Trophoblast cell (in vitro differentiated cells and primary cell): ENCODE results near the gene HOXA7.

Experiments
- DNase-seq, 2 donors: peaks; one replicate each; pipeline ENCODE4 v3.0.0-alpha.2; 2016
- H2AFZ ChIP-seq: 2 replicates; pipeline ENCODE4 v1.6.1; 2013; ENCODE audit warnings: low read length, moderate library complexity, mild to moderate bottlenecking; ENCODE audit not compliant: insufficient read depth, poor library complexity
- H2AK5ac ChIP-seq: 2 replicates; pipeline ENCODE4 v1.6.1; 2013; ENCODE audit warnings: mild to moderate bottlenecking, low read length
- H2BK120ac ChIP-seq: 2 replicates; pipeline ENCODE4 v1.6.1; 2013; ENCODE audit warnings: low read length, mild to moderate bottlenecking, moderate library complexity; ENCODE audit not compliant: insufficient read depth, poor library complexity
- H2BK12ac ChIP-seq: 2 replicates; pipeline ENCODE4 v1.6.1; 2013; ENCODE audit warnings: mild to moderate bottlenecking, low read length, moderate library complexity
- H2BK5ac ChIP-seq: 2 replicates; pipeline ENCODE4 v1.6.1; 2013; ENCODE audit warnings: low read length, low read depth, moderate library complexity, mild to moderate bottlenecking; ENCODE audit not compliant: poor library complexity
- H3K14ac ChIP-seq: 2 replicates; pipeline ENCODE4 v1.6.1; 2013; ENCODE audit warnings: mild to moderate bottlenecking, low read length
- H3K18ac ChIP-seq: 2 replicates; pipeline ENCODE4 v1.6.1; 2013; ENCODE audit warnings: mild to moderate bottlenecking, low read length
- H3K23ac ChIP-seq: 2 replicates; pipeline ENCODE4 v1.6.1; 2013; ENCODE audit warnings: low read length
- H3K27ac ChIP-seq: 2 replicates; pipeline ENCODE4 v1.5.1; 2013; ENCODE audit warnings: low read depth, mild to moderate bottlenecking, inconsistent platforms, low read length, moderate library complexity
- H3K27me3 ChIP-seq: 2 replicates; pipeline ENCODE4 v1.6.1; 2013; ENCODE audit warnings: inconsistent platforms, mild to moderate bottlenecking, low read length, moderate library complexity; ENCODE audit not compliant: insufficient read depth
- H3K36me3 ChIP-seq, 2 experiments: 1 replicate in 1 of 2; 2 replicates in 1 of 2; pipeline ENCODE4 v1.6.1; 2013; ENCODE audit warnings: low read length in 2 of 2, mild to moderate bottlenecking in 2 of 2, moderate library complexity in 1 of 2; ENCODE audit not compliant: insufficient read depth in 2 of 2, control insufficient read depth in 1 of 2
- H3K4ac ChIP-seq: 2 replicates; pipeline ENCODE4 v1.6.1; 2013; ENCODE audit warnings: low read depth, mild to moderate bottlenecking, low read length, moderate library complexity
- H3K4me1 ChIP-seq, 2 experiments: 1 replicate in 1 of 2; 2 replicates in 1 of 2; pipeline ENCODE4 v1.6.1; 2013; ENCODE audit warnings: low read length in 2 of 2, mild to moderate bottlenecking in 2 of 2, moderate library complexity in 1 of 2; ENCODE audit not compliant: insufficient read depth in 2 of 2, control insufficient read depth in 1 of 2
- H3K4me2 ChIP-seq: 2 replicates; pipeline ENCODE4 v1.6.1; 2013; ENCODE audit warnings: inconsistent platforms, mild to moderate bottlenecking, low read length, moderate library complexity
- H3K4me3 ChIP-seq: 2 replicates; pipeline ENCODE4 v1.5.1; 2013; ENCODE audit warnings: mild to moderate bottlenecking, low read depth, low read length, inconsistent platforms
- H3K79me1 ChIP-seq: one replicate; pipeline ENCODE4 v1.6.1; 2013; ENCODE audit warnings: low read length
- H3K79me2 ChIP-seq: 2 replicates; pipeline ENCODE4 v1.6.1; 2013; ENCODE audit warnings: low read length, mild to moderate bottlenecking; ENCODE audit not compliant: control insufficient read depth, insufficient read depth, poor library complexity
- H3K9ac ChIP-seq: 2 replicates; pipeline ENCODE4 v1.6.1; 2013; ENCODE audit warnings: mild to moderate bottlenecking, low read length
- H3K9me3 ChIP-seq: 2 replicates; pipeline ENCODE4 v1.6.1; 2013; ENCODE audit warnings: low read depth, mild to moderate bottlenecking, control low read depth, inconsistent platforms, low read length; ENCODE audit not compliant: insufficient read depth
- H4K12ac ChIP-seq: 2 replicates; pipeline ENCODE4 v1.6.1; 2013; ENCODE audit warnings: low read depth, mild to moderate bottlenecking, low read length, moderate library complexity
- H4K8ac ChIP-seq: 2 replicates; pipeline ENCODE4 v1.6.1; 2013; ENCODE audit warnings: low read depth, mild to moderate bottlenecking, low read length, moderate library complexity
- H4K91ac ChIP-seq: one replicate; pipeline ENCODE4 v1.6.1; 2013; ENCODE audit warnings: low read depth, mild to moderate bottlenecking, low read length, moderate library complexity
- WGBS: extraction: QIAGEN DNeasy Blood & Tissue Kit; methylation state at CpG from one replicate; pipeline ENCODE4 v1.1.7; 2013; ENCODE audit warnings: missing lambda C conversion rate; ENCODE audit not compliant: insufficient read length, insufficient coverage; ENCODE audit errors: extremely low coverage; 5-methylcytosine and 5-hydroxymethylcytosine counted together

Gene HOXA7

DNA sequence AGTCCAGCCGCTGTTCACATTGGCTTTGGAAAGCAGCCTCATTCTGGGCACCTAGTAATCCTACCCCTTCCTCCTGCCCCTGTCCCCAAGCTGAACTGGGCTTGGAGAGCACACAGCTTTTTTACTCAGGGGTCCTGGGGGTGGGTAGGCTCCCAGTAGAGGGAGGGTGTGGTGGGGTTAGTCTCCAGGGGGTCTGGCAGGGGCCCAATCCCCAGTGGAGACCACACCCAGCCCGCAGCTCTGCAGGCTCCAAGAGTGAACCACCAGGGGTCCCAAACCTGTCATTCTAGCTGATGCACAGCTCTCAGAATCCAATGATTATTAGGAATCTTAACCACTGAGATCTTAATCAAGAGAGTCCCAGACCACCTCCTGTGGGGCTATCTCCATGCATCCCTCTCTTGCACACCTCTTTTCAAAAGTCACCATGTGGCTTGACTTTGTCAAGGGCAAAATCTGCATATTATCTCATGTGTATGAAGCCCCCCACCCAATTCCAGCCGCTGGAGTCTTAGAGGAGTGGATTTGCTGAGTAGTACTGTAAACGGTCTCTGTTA lies 25.9 kb upstream of the HOXA7 start:
- H3K14ac ChIP-seq: no peak overlapping the region
- H2BK120ac ChIP-seq: no peak overlapping the region
- no peak overlapping the region for H4K12ac ChIP-seq
- no peak overlapping the region for H2BK12ac ChIP-seq
- no peak overlapping the region for H4K91ac ChIP-seq
- DNase-seq: no peak
- no peaks in the 10 kb centered on the region for H3K79me1 ChIP-seq
- no peak overlapping the region for H4K8ac ChIP-seq
- no CpG with 5 or more reads among the region's 4 CpGs for WGBS
- no peak overlapping the region for H3K4me3 ChIP-seq
- peaks cover 18 to 21% of the 10 kb centered on the region in 2 experiments for H3K4me1 ChIP-seq
- H3K9ac ChIP-seq: no peak overlapping the region
- H3K27me3 ChIP-seq: peaks cover 83% of the 10 kb centered on the region
- no peak overlapping the region for H3K4ac ChIP-seq
- no peak overlapping the region for H3K23ac ChIP-seq
- no peak overlapping the region for H3K18ac ChIP-seq
- no peaks in the 10 kb centered on the region for H3K79me2 ChIP-seq
- H3K9me3 ChIP-seq: peaks cover 19% of the 10 kb centered on the region
- H2AK5ac ChIP-seq: no peak overlapping the region
- no peak overlapping the region for H3K27ac ChIP-seq
- no peak overlapping the region for H2BK5ac ChIP-seq
- H2AFZ ChIP-seq: no peak overlapping the region
- no peaks in the 10 kb centered on the region for H3K36me3 ChIP-seq
- H3K4me2 ChIP-seq: no peak overlapping the region

DNA sequence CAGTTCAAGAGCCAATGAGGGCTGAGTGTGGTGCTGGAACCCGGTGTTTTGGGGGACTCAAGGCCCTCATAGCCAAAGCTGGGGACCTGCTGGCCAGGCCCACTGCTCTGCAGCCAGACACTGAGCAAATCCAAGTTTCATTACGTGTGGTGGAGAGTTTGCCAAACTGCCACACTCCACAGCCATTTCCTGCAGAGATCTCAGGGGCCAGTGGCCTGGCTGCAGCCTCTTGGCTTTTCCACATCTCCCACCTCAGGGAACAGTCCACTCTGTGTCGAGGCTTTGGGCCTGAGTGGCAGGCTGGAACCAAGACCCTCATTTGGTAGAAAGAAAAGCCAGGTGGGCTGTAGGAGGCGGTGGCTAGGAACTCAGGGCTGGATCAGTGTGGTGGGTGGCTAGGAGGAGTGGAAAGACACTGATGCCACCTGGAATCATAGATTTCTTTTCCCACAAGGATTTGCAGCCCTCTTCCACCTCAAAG lies 25.4 kb upstream of the HOXA7 start:
- Histone ChIP-seq H4K8ac (no peak overlapping the region), H3K36me3 (no peaks in the 10 kb centered on the region), H3K4me2 (no peak overlapping the region), H4K12ac (no peak overlapping the region), H2AFZ (no peak overlapping the region), H3K4ac (no peak overlapping the region), H3K79me1 (no peaks in the 10 kb centered on the region), H3K9ac (no peak overlapping the region), H3K18ac (no peak overlapping the region), H2BK120ac (no peak overlapping the region), H3K9me3 (peaks cover 21% of the 10 kb centered on the region), H3K27me3 (peaks cover 84% of the 10 kb centered on the region), H3K4me1 (peaks cover 18 to 21% of the 10 kb centered on the region in 2 experiments), H2BK5ac (no peak overlapping the region), H3K14ac (no peak overlapping the region), H2AK5ac (no peak overlapping the region), H3K4me3 (no peak overlapping the region), H2BK12ac (no peak overlapping the region), H3K23ac (no peak overlapping the region), H3K79me2 (no peaks in the 10 kb centered on the region), H3K27ac (no peak overlapping the region), H4K91ac (no peak overlapping the region)
- DNase-seq: no peak
- no CpG with 5 or more reads among the region's 4 CpGs for WGBS

DNA sequence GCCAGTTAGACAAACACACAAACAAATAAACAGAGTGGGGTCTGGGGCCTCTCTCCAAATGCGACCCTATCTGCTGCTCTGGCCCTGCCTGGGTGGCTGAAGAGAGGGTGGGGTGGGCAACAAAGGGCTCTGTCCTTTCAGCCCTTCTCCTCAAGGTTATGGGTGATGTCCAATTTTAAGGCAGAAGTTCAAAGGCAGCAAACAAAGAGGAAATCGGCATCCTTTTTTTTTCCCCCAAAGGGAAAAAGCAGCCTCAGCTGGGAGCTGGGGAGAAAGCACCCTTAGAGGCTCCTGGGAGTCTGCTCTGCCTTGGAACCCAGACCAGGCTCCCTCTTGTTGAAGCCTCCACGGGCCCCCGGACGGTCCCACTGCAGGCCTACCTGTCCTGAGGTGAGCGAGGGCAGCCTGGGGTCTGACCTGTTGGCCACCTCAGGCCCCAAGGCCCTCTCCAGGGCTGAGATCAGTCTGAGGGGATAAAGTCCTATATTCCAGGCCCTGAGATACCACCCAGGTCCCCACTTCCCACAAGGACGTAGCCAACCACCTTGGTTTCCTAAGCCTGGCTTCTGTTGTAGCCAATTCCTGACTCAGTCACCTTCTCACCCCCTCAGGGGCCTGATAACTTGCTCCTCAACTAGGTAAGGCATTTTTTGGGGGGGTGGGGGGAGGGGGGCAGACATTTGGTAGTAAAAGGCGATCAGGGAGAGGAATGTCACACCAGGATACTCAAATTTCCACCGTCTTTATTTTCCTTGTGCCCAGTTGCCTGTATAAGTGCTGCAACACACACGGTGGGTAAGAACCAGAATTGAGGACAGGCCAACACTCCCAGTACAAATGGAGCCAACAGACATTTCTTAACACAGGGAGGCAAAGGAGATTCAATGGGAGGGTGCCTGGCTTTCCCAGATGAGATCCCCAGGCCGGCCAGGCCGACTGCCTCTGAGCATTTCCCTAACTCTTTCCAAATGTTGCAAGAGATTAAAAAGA lies 24.3 kb upstream of the HOXA7 start:
- Histone ChIP-seq H3K23ac (no peak overlapping the region), H4K91ac (no peak overlapping the region), H3K79me2 (no peaks in the 10 kb centered on the region), H4K8ac (no peak overlapping the region), H2BK120ac (no peak overlapping the region), H3K27me3 (peaks cover 87% of the 10 kb centered on the region), H3K79me1 (no peaks in the 10 kb centered on the region), H3K4me3 (no peak overlapping the region), H3K4ac (no peak overlapping the region), H3K4me2 (no peak overlapping the region), H3K27ac (no peak overlapping the region), H4K12ac (no peak overlapping the region), H3K36me3 (no peaks in the 10 kb centered on the region), H3K14ac (no peak overlapping the region), H3K4me1 (peaks cover 18 to 21% of the 10 kb centered on the region in 2 experiments), H3K18ac (no peak overlapping the region), H2BK12ac (no peak overlapping the region), H2AFZ (no peak overlapping the region), H2BK5ac (no peak overlapping the region), H2AK5ac (no peak overlapping the region), H3K9me3 (peaks cover 24% of the 10 kb centered on the region), H3K9ac (no peak overlapping the region)
- WGBS: no CpG with 5 or more reads among the region's 12 CpGs
- no peak for DNase-seq

DNA sequence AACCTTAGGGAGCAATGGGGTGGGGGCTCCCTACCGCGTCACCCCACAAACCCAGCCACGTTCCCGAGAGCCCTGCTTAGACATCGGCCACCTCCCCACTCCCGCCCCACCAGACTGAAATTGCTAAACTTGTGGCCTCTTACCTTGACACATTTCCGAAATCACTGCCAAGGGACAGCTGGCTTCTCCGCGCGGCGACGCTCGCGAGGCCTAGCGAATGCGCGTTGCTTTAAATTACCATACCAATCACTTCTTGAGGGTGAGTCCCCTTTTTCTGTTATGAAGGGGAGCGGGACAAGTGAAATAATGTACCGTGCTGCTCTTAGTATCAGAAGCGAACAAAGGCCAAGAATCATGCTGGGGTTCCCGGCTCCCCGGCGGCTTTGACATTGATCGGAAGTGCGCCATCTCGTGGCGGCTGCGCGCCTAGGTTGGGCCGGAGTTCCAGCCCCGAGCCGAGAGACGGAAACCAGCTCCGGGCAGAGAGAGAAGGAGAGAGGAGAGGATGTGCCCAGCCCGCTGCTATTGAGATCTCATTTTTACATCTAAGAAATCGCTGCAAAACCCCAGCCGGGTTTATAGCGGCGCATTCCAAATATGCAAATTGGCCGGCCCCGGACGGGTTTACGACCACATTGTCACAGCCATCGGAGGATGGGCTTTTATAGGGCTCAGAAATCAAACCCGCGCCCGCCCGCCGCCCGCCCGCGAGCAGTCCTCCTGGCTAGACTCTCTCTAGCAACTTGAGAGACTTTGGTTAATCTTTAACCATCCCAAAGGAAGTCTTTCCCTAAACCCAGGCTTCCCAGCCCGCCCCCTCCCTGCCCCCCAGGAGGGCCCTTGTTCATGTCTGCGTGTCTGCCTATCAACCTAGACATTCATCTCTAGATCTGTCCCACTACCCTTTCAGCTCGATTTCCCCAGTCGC lies 23.3 kb upstream of the HOXA7 start:
- Histone ChIP-seq H2AFZ (no peak overlapping the region), H2BK12ac (no peak overlapping the region), H3K4me2 (peak overlapping the region; percentile 20), H4K8ac (no peak overlapping the region), H3K4me3 (no peak overlapping the region), H3K36me3 (no peaks in the 10 kb centered on the region), H2AK5ac (no peak overlapping the region), H3K23ac (no peak overlapping the region), H3K79me2 (no peaks in the 10 kb centered on the region), H3K4ac (no peak overlapping the region), H4K12ac (no peak overlapping the region), H3K4me1 (peaks cover 12 to 14% of the 10 kb centered on the region in 2 experiments), H3K18ac (no peak overlapping the region), H2BK120ac (no peak overlapping the region), H3K9me3 (peaks cover 27% of the 10 kb centered on the region), H3K27ac (no peak overlapping the region), H4K91ac (no peak overlapping the region), H3K9ac (no peak overlapping the region), H3K79me1 (no peaks in the 10 kb centered on the region), H2BK5ac (no peak overlapping the region), H3K14ac (no peak overlapping the region), H3K27me3 (peaks cover 87% of the 10 kb centered on the region)
- DNase-seq: peak in 1 of 2 donors; percentile 55
- WGBS: no CpG with 5 or more reads among the region's 56 CpGs
